Stimulated activated CD8-positive, alpha-beta memory T cell treated with anti-CD3 and anti-CD28 coated beads, Interleukin-4, amount 100 ng/mL, for 4 hours (primary cell): ENCODE data around the gene TRAPPC1.

Source experiments
- DNase-seq, 2 donors: peaks; one replicate each; pipeline ENCODE4 v3.0.0-alpha.2; 2020; ENCODE audit warnings: low read depth in 2 of 2, low spot score in 1 of 2

Gene TRAPPC1

GRCh38 chr17:7881276-7882054, 50.3 kb downstream of the TRAPPC1 start:
- DNase-seq = no peak
